Measurements from ENCODE around the gene GH1. TPM values are rescaled to one million over a fixed set of nuclear protein-coding genes. Genes with fewer than 3 reads are reported as not detected.
"Not testable (repeated sequence)": the region's sequence is repeated elsewhere in the genome, so short reads cannot be mapped to it uniquely, and the experiment has no call there.

Gene GH1
- total and polyA plus RNA-seq, 4 donors: not detected

- DNase-seq; H3K27me3 ChIP-seq (ENCODE audit: control insufficient read depth in 1 of 2, insufficient read depth in 2 of 2, low read length in 1 of 2); intact Hi-C loops (cut with DNase I); ATAC-seq (ENCODE audit: low FRiP score); H3K36me3 ChIP-seq (ENCODE audit: control insufficient read depth in 1 of 2, insufficient read depth in 2 of 2, low read length in 1 of 2); H3K4me3 ChIP-seq (ENCODE audit: low read length in 2 of 2); H3K27ac ChIP-seq (ENCODE audit: low read depth in 1 of 2, low read length in 2 of 2); H3K4me1 ChIP-seq (ENCODE audit: control insufficient read depth in 1 of 2, insufficient read depth in 2 of 2, low read length in 2 of 2); H3K9me3 ChIP-seq (ENCODE audit: control insufficient read depth, low read length): not testable (repeated sequence)
- 94 to 96% methylated on average over 8 to 13 of the region's 15 CpGs for WGBS, 2 donors
Measured at GRCh38 chr17:63871646-63872365, 46.8 kb downstream of the GH1 start.

GRCh38 chr17:63870292-63870665, 48.4 kb downstream of the GH1 start:
- H3K4me1 ChIP-seq (ENCODE audit: control insufficient read depth in 1 of 2, insufficient read depth in 2 of 2, low read length in 2 of 2); H3K36me3 ChIP-seq (ENCODE audit: control insufficient read depth in 1 of 2, insufficient read depth in 2 of 2, low read length in 1 of 2); H3K27ac ChIP-seq (ENCODE audit: low read depth in 1 of 2, low read length in 2 of 2); DNase-seq; H3K4me3 ChIP-seq (ENCODE audit: low read length in 2 of 2); H3K27me3 ChIP-seq (ENCODE audit: control insufficient read depth in 1 of 2, insufficient read depth in 2 of 2, low read length in 1 of 2); intact Hi-C loops (cut with DNase I); H3K9me3 ChIP-seq (ENCODE audit: control insufficient read depth, low read length); ATAC-seq (ENCODE audit: low FRiP score): not testable (repeated sequence)
- 69 to 79% methylated on average over 4 of the region's 4 CpGs for WGBS, 2 donors

GRCh38 chr17:63869491-63870291, 48.9 kb downstream of the GH1 start:
- H3K27me3 ChIP-seq (ENCODE audit: control insufficient read depth in 1 of 2, insufficient read depth in 2 of 2, low read length in 1 of 2); H3K4me3 ChIP-seq (ENCODE audit: low read length in 2 of 2); intact Hi-C loops (cut with DNase I); H3K27ac ChIP-seq (ENCODE audit: low read depth in 1 of 2, low read length in 2 of 2); H3K4me1 ChIP-seq (ENCODE audit: control insufficient read depth in 1 of 2, insufficient read depth in 2 of 2, low read length in 2 of 2); H3K36me3 ChIP-seq (ENCODE audit: control insufficient read depth in 1 of 2, insufficient read depth in 2 of 2, low read length in 1 of 2); DNase-seq; H3K9me3 ChIP-seq (ENCODE audit: control insufficient read depth, low read length); ATAC-seq (ENCODE audit: low FRiP score): not testable (repeated sequence)
- WGBS, 2 donors: 55 to 59% methylated on average over 9 of the region's 9 CpGs

Other genes with a start within 250 kb of the GH1 start
- gene LIMD2, start 218.7 kb downstream of the GH1 start, total RNA-seq: 10 to 100 TPM; 15.6 to 23.1 TPM
- 10 to 100 TPM; 20.8 to 23.1 TPM for gene LIMD2, start 218.7 kb downstream of the GH1 start, polyA plus RNA-seq
- 10 to 100 TPM; 39.0 to 63.8 TPM for gene STRADA, start 177.0 kb downstream of the GH1 start, total RNA-seq
- gene STRADA, start 177.0 kb downstream of the GH1 start, polyA plus RNA-seq: 10 to 100 TPM; 10.8 to 43.0 TPM
- 10 to 100 TPM; 62.7 to 65.8 TPM for gene CCDC47, start 145.2 kb downstream of the GH1 start, total RNA-seq
- 10 to 100 TPM; 27.9 to 35.2 TPM for gene CCDC47, start 145.2 kb downstream of the GH1 start, polyA plus RNA-seq
- gene DDX42, start 144.7 kb downstream of the GH1 start, total RNA-seq: 100 to 1,000 TPM; 120 to 136 TPM
- 10 to 100 TPM; 63.7 to 89.3 TPM for gene DDX42, start 144.7 kb downstream of the GH1 start, polyA plus RNA-seq
- 10 to 100 TPM; 81.1 to 92.9 TPM for gene PSMC5, start 91.4 kb downstream of the GH1 start, total RNA-seq
- gene PSMC5, start 91.4 kb downstream of the GH1 start, polyA plus RNA-seq: 100 to 1,000 TPM; 144 to 208 TPM
- gene FTSJ3, start 91.2 kb downstream of the GH1 start, total RNA-seq: 10 to 100 TPM; 29.4 to 38.1 TPM
- gene FTSJ3, start 91.2 kb downstream of the GH1 start, polyA plus RNA-seq: 10 to 100 TPM; 10.0 to 30.0 TPM
- 10 to 100 TPM; 43.0 to 69.7 TPM for gene SMARCD2, start 76.2 kb downstream of the GH1 start, total RNA-seq
- gene SMARCD2, start 76.2 kb downstream of the GH1 start, polyA plus RNA-seq: 10 to 100 TPM; 37.9 to 61.5 TPM
- gene CSH2, start 45.2 kb downstream of the GH1 start, total RNA-seq: not detected
- not detected for gene CSH2, start 45.2 kb downstream of the GH1 start, polyA plus RNA-seq
- gene GH2, start 36.9 kb downstream of the GH1 start, total RNA-seq: not detected
- gene GH2, start 36.9 kb downstream of the GH1 start, polyA plus RNA-seq: not detected
- not detected for gene CSH1, start 22.3 kb downstream of the GH1 start, total RNA-seq
- not detected for gene CSH1, start 22.3 kb downstream of the GH1 start, polyA plus RNA-seq
- gene CSHL1, start 7.6 kb downstream of the GH1 start, total RNA-seq: not detected
- gene CSHL1, start 7.6 kb downstream of the GH1 start, polyA plus RNA-seq: not detected
- 1 to 10 TPM; 5.1 to 7.1 TPM for gene CD79B, start 13.5 kb upstream of the GH1 start, total RNA-seq
- gene CD79B, start 13.5 kb upstream of the GH1 start, polyA plus RNA-seq: 1 to 10 TPM in 1 of 2 donors, under 1 TPM in 1; 0.50 to 6.7 TPM
- 1 to 10 TPM; 1.5 to 3.2 TPM for gene SCN4A, start 54.1 kb upstream of the GH1 start, total RNA-seq
- gene SCN4A, start 54.1 kb upstream of the GH1 start, polyA plus RNA-seq: under 1 TPM in 1 of 2 donors, not detected in 1; 0.03 TPM
- gene PRR29, start 79.5 kb upstream of the GH1 start, total RNA-seq: under 1 TPM; 0.62 to 0.84 TPM
- gene PRR29, start 79.5 kb upstream of the GH1 start, polyA plus RNA-seq: under 1 TPM in 1 of 2 donors, not detected in 1; 0.10 TPM
- gene ICAM2, start 101.8 kb upstream of the GH1 start, total RNA-seq: 10 to 100 TPM; 24.9 to 36.0 TPM
- gene ICAM2, start 101.8 kb upstream of the GH1 start, polyA plus RNA-seq: 1 to 10 TPM; 3.9 to 9.7 TPM
- 10 to 100 TPM; 17.8 to 31.0 TPM for gene ERN1, start 211.3 kb upstream of the GH1 start, total RNA-seq
- gene ERN1, start 211.3 kb upstream of the GH1 start, polyA plus RNA-seq: 1 to 10 TPM; 1.0 to 5.2 TPM

Data from aorta (tissue), 5 donors.